Measurements from ENCODE around the gene TMEM115. TPM values are rescaled to one million over a fixed set of nuclear protein-coding genes. Genes with fewer than 3 reads are reported as not detected.

TMEM115 gene
- total RNA-seq, 1 donor from 2014 or later, result 42.7 TPM

DNA sequence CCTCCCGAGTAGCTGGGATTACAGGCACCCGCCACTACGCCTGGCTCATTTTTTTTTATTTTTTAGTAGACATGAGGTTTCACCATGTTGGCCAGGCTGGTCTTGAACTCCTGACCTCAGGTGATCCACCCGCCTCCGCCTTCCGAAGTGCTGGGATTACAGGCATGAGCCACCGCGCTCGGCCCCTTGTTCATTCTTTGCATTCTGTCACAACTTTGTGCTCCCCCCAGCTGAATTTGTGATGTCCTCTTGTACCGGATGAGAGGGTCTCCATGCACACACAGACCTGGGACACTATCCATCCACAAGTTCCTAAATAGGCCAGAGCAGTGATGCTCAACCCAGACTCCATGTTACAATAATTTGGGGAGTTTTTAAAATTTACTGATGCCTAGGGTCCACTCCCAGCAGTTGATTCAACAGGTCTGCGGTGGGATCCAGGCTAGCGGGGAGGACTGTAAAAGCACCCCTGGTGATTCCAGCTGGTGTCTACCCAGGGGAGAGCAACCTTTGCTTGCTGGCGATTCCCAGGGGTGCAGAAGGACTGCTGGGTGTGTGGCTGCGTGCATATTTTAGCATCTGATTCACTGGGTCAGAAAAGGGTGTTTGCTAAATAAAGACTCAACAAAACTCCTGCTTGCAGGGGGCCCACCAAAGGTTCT lies 19.7 kb downstream of the TMEM115 start:
- H3K9me3 Mint-ChIP-seq, result no peaks in the 10 kb centered on the region
- peaks cover 4% of the 10 kb centered on the region for H3K36me3 Mint-ChIP-seq
- peaks cover 53% of the 10 kb centered on the region for H3K27me3 Mint-ChIP-seq
- H3K4me3 Mint-ChIP-seq, result peak overlapping the region; percentile 36
- TF ChIP-seq, protein P1, sequence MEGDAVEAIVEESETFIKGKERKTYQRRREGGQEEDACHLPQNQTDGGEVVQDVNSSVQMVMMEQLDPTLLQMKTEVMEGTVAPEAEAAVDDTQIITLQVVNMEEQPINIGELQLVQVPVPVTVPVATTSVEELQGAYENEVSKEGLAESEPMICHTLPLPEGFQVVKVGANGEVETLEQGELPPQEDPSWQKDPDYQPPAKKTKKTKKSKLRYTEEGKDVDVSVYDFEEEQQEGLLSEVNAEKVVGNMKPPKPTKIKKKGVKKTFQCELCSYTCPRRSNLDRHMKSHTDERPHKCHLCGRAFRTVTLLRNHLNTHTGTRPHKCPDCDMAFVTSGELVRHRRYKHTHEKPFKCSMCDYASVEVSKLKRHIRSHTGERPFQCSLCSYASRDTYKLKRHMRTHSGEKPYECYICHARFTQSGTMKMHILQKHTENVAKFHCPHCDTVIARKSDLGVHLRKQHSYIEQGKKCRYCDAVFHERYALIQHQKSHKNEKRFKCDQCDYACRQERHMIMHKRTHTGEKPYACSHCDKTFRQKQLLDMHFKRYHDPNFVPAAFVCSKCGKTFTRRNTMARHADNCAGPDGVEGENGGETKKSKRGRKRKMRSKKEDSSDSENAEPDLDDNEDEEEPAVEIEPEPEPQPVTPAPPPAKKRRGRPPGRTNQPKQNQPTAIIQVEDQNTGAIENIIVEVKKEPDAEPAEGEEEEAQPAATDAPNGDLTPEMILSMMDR (conservative IDR thresholded peaks at IDR 0.05), result no peak
- H3K27ac Mint-ChIP-seq, result no peak overlapping the region
- peaks cover 25% of the 10 kb centered on the region for H3K4me1 Mint-ChIP-seq (ENCODE audit: unreplicated experiment)
- DNase-seq (ENCODE audit: extremely low spot score, unreplicated experiment), result no peak

DNA sequence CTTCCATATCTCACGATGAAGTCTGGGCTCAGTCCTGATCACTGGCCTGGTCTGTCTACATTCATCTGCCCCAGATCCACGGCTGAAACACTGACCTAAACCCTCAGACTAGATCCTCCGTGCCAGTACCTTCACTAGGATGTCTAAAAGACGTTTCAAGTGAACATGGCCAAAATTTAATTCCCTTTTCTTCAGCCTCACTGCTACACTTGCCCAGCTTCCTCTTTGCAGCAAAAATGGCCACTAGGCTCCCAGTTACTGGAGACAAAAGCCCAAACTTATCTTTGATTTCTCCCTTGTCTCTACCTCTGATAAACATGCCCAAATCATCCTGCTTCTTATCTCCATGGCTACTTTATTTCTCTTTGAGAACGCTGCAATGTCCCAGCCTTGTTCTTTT lies 20.4 kb downstream of the TMEM115 start:
- no peaks in the 10 kb centered on the region for H3K9me3 Mint-ChIP-seq
- TF ChIP-seq, protein P1 (conservative IDR thresholded peaks at IDR 0.05), result no peak

DNA sequence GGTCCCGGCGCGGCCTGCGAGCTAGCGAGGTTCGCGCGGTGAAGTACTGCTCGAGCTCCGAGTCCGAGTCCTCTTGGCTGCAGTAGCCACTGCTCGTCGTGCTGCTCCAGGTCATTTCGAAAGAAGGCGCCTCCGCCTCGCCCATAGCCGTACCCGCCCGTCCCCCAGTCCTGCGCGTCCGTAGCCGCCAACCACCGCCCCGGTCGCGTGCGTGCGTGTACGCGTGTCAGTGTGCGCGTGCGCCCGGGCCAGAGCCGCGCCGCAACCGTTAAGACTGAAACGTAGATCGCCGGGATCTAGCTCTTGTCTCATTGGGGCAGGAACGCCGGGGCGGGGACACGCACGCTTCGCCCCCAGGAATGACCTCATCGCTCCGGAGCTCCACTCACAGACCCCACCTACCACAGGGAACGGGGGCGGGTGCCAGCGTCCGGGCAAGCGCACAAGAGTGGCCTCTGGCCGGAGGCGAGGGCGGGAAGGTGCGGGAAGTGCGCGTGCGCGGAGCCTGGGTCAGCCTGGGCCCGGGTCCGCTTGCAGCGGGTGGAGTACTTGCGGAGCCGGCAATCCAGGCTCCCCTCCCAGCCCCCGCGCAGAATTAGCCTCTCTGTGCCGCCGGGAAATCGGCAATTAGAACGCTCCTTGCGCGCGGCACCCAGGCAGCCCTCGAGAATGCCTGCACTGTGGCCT lies 22.0 kb downstream of the TMEM115 start:
- Mint-ChIP-seq H3K9me3 (no peaks in the 10 kb centered on the region), H3K4me1 (ENCODE audit: unreplicated experiment) (peaks cover 25% of the 10 kb centered on the region), H3K27ac (peak overlapping the region; percentile 98), H3K4me3 (peak overlapping the region; percentile 98), H3K36me3 (peaks cover 4% of the 10 kb centered on the region), H3K27me3 (peaks cover 35% of the 10 kb centered on the region)
- TF ChIP-seq, protein P1 (conservative IDR thresholded peaks at IDR 0.05), result no peak
- peak; percentile 99 for DNase-seq (ENCODE audit: extremely low spot score, unreplicated experiment)

More for the DNA sequence above, 20.4 kb downstream of the TMEM115 start:
- DNase-seq (ENCODE audit: extremely low spot score, unreplicated experiment), result no peak
- Mint-ChIP-seq H3K27me3 (peaks cover 50% of the 10 kb centered on the region), H3K27ac (peak overlapping the region; percentile 98), H3K4me1 (ENCODE audit: unreplicated experiment) (peaks cover 25% of the 10 kb centered on the region), H3K4me3 (peak overlapping the region; percentile 98), H3K36me3 (peaks cover 4% of the 10 kb centered on the region)

DNA sequence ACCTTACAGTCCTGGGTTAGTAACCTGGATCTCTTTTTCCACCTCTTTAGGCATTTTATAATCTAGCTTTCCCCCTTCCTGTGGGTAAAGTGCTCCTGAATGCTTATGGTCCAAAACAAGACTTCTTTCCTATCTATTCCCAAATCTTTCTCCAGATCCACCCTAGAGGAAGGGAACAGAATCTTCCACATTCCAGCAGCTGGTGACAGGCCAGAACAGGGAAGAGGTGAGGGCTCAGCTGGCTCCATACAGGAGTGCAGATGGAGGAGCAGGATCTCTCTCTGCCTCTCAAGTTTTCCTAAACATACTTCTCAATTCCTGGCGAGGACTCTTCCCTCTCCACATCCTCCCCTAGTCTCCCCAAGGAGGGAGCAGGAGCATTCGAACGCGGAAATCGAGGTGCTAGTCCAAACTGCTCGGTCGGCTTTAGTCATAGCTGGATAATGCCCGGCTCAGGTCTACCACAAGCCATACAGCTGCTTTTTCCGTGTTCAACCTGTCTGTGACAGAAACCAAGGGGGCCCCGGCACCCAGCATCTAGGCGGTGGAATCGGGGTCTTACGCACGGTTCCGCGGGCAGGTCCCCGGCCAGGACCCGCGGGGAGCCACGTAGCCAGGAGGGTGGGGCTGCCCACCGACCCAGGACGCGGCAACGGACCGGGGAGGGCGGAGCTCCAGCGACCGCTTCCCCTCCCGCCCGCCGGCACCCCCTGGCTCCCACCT lies 22.7 kb downstream of the TMEM115 start:
- Mint-ChIP-seq H3K27ac (peak overlapping the region; percentile 98), H3K4me1 (ENCODE audit: unreplicated experiment) (peaks cover 25% of the 10 kb centered on the region), H3K27me3 (peaks cover 28% of the 10 kb centered on the region), H3K9me3 (no peaks in the 10 kb centered on the region), H3K4me3 (peak overlapping the region; percentile 98), H3K36me3 (peaks cover 4% of the 10 kb centered on the region)
- TF ChIP-seq, protein P1 (conservative IDR thresholded peaks at IDR 0.05), result peak; percentile 27
- DNase-seq (ENCODE audit: extremely low spot score, unreplicated experiment), result no peak

DNA sequence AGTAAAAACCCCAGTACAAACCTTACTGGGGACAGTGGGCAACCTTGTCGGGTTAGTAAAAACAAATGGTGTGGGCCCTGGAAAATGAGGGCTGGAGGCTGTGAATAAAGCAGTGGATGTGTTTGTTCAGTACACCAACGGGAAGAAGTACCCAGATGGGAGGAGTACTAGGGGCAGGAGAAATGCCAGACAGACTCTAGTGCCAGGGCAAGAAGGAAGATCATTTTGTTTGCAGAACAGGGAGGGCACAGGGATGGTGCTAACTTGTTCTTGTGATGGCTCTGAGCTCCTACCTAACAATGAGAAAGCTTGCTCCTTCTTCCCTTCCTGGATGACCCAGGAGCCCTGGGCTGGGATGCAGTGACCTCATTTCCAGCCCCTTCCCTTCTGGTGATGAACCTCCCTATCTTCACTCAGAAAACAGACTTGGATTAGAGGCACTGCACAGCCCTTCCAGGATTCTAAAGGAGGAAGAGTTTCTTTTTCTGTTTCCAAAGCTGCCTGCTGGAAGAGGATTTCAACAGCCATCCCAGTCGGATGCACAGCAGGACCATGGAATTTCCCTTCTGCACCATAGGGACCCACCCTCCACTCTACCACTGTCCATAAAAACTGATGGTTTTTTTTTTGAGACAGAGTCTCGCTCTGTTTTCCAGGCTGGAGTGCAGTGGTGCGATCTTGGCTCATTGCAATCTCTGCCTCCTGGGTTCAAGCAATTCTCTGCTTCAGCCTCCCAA lies 24.8 kb downstream of the TMEM115 start:
- Mint-ChIP-seq H3K27ac (peak overlapping the region; percentile 39), H3K36me3 (peaks cover 4% of the 10 kb centered on the region)

More for the DNA sequence above, 24.8 kb downstream of the TMEM115 start:
- TF ChIP-seq, protein P1 (conservative IDR thresholded peaks at IDR 0.05), result no peak
- H3K9me3 Mint-ChIP-seq, result no peaks in the 10 kb centered on the region
- H3K4me1 Mint-ChIP-seq (ENCODE audit: unreplicated experiment), result peaks cover 19% of the 10 kb centered on the region
- no peak overlapping the region for H3K4me3 Mint-ChIP-seq
- DNase-seq (ENCODE audit: extremely low spot score, unreplicated experiment), result no peak
- H3K27me3 Mint-ChIP-seq, result peaks cover 11% of the 10 kb centered on the region
